GM21529 (cell line): ENCODE results near the gene FCER1G.
"Not testable (repeated sequence)": the region's sequence is repeated elsewhere in the genome, so short reads cannot be mapped to it uniquely, and the experiment has no call there.

Experiments used
- ATAC-seq: cut with Tn5 transposase; IDR thresholded peaks from one replicate; pipeline ENCODE4 v1.9.1; 2021; ENCODE audit not compliant: unreplicated experiment

FCER1G gene

GRCh38 chr1:161201836-161202712 is 13.0 kb upstream of the FCER1G start, which contains the start of gene NDUFS2:
Gene NDUFS2 (plus strand): TSS chr1:161202367. CDS start chr1:161202386, 19 bp downstream.
- peak; percentile 97 for ATAC-seq

- no peak for ATAC-seq
Observed at GRCh38 chr1:161206411-161207140, 8.5 kb upstream of the FCER1G start.

GRCh38 chr1:161207173-161207572 is 7.9 kb upstream of the FCER1G start:
- ATAC-seq = no peak

- no peak for ATAC-seq
Observed at GRCh38 chr1:161209790-161210409, 5.2 kb upstream of the FCER1G start.

- no peak for ATAC-seq
Observed at GRCh38 chr1:161214369-161214768, 726 bp upstream of the FCER1G start.

- ATAC-seq = peak; percentile 92
Observed at GRCh38 chr1:161216945-161217712, 2.0 kb downstream of the FCER1G start.

- ATAC-seq = no peak
Observed at GRCh38 chr1:161217831-161218230, 2.7 kb downstream of the FCER1G start.

GRCh38 chr1:161218301-161219077 is 3.4 kb downstream of the FCER1G start:
- no peak for ATAC-seq

- no peak for ATAC-seq
Observed at GRCh38 chr1:161219078-161219892, 4.2 kb downstream of the FCER1G start.

GRCh38 chr1:161220002-161220401 is 4.9 kb downstream of the FCER1G start:
- ATAC-seq = no peak

GRCh38 chr1:161222175-161223019 is 7.3 kb downstream of the FCER1G start:
- no peak for ATAC-seq

- no peak for ATAC-seq
Observed at GRCh38 chr1:161223805-161224694, 9.0 kb downstream of the FCER1G start.

GRCh38 chr1:161224695-161225087 is 9.6 kb downstream of the FCER1G start:
- not testable (repeated sequence) for ATAC-seq

- ATAC-seq = no peak
Observed at GRCh38 chr1:161225178-161225533, 10.1 kb downstream of the FCER1G start.

- ATAC-seq = peak; percentile 94
Observed at GRCh38 chr1:161225534-161226319, 10.6 kb downstream of the FCER1G start, which contains the start of gene TOMM40L. Gene TOMM40L (plus strand): TSS chr1:161226060. CDS start chr1:161226490, 430 bp downstream.

- ATAC-seq = no peak
Observed at GRCh38 chr1:161226320-161226711, 11.2 kb downstream of the FCER1G start.
